DND-41 (cell line): ENCODE results near the gene GSTM3.

Experiments used
- ATAC-seq: fragments of 200-7000 bp; cut with Tn5 transposase; 3 replicates; pipeline ENCODE4 v1.9.1; 2021; ENCODE audit warnings: low read depth; ENCODE audit not compliant: insufficient read depth
- DNase-seq: peaks from one replicate; pipeline ENCODE4 v3.0.0-alpha.2; 2020
- H2AFZ ChIP-seq: 2 replicates; pipeline ENCODE4 v1.6.0; 2012; ENCODE audit warnings: low read depth, low read length
- H3K27ac ChIP-seq: 2 replicates; pipeline ENCODE4 v1.5.1; 2012; ENCODE audit warnings: low read length, inconsistent platforms
- H3K27me3 ChIP-seq: fragments of 200-600 bp; sonication (generic); 2 replicates; pipeline ENCODE4 v1.6.0; 2012; ENCODE audit warnings: low read length, mild to moderate bottlenecking, inconsistent platforms; ENCODE audit not compliant: insufficient read depth, poor library complexity
- H3K36me3 ChIP-seq: 2 replicates; pipeline ENCODE4 v1.5.1; 2012; ENCODE audit warnings: low read length, inconsistent platforms; ENCODE audit not compliant: insufficient read depth
- H3K4me1 ChIP-seq: 2 replicates; pipeline ENCODE4 v1.5.1; 2012; ENCODE audit warnings: mild to moderate bottlenecking, low read length; ENCODE audit not compliant: insufficient read depth
- H3K4me2 ChIP-seq: 2 replicates; pipeline ENCODE4 v1.6.0; 2012; ENCODE audit warnings: mild to moderate bottlenecking, moderate library complexity, low read length, inconsistent platforms; ENCODE audit not compliant: insufficient read depth
- H3K4me3 ChIP-seq, 2 experiments: fragments of 200-600 bp in 1 of 2; shearing (Covaris generic) in 1 of 2; 2 replicates each; pipeline ENCODE4 v1.5.1; 2012 to 2016; ENCODE audit warnings: inconsistent platforms in 2 of 2, low read length in 2 of 2, mild to moderate bottlenecking in 2 of 2, low read depth in 1 of 2, moderate library complexity in 1 of 2
- H3K79me2 ChIP-seq: 2 replicates; pipeline ENCODE4 v1.6.0; 2012; ENCODE audit warnings: low read length, inconsistent platforms; ENCODE audit not compliant: insufficient read depth
- H3K9ac ChIP-seq: 2 replicates; pipeline ENCODE4 v1.6.0; 2012; ENCODE audit warnings: low read depth, mild to moderate bottlenecking, inconsistent platforms, low read length, moderate library complexity
- H3K9me3 ChIP-seq: 2 replicates; pipeline ENCODE4 v1.5.1; 2012; ENCODE audit warnings: low read length, moderate library complexity, mild to moderate bottlenecking, inconsistent platforms; ENCODE audit not compliant: insufficient read depth, severe bottlenecking
- H4K20me1 ChIP-seq: 2 replicates; pipeline ENCODE4 v1.6.0; 2012; ENCODE audit warnings: low read length; ENCODE audit not compliant: insufficient read depth
- EZH2 ChIP-seq: IDR thresholded peaks from 3 replicates; pipeline ENCODE4 v1.6.1; 2012; ENCODE audit warnings: borderline replicate concordance, low read depth, mild to moderate bottlenecking, moderate library complexity, low read length, inconsistent platforms; ENCODE audit not compliant: severe bottlenecking
- TF ChIP-seq, protein P1 (sequence below): IDR thresholded peaks from 2 replicates; pipeline ENCODE4 v1.5.1; 2012; ENCODE audit warnings: borderline replicate concordance, low read length, moderate library complexity, mild to moderate bottlenecking; ENCODE audit not compliant: poor library complexity, severe bottlenecking; ENCODE audit errors: extremely low read depth

The GSTM3 gene

DNA sequence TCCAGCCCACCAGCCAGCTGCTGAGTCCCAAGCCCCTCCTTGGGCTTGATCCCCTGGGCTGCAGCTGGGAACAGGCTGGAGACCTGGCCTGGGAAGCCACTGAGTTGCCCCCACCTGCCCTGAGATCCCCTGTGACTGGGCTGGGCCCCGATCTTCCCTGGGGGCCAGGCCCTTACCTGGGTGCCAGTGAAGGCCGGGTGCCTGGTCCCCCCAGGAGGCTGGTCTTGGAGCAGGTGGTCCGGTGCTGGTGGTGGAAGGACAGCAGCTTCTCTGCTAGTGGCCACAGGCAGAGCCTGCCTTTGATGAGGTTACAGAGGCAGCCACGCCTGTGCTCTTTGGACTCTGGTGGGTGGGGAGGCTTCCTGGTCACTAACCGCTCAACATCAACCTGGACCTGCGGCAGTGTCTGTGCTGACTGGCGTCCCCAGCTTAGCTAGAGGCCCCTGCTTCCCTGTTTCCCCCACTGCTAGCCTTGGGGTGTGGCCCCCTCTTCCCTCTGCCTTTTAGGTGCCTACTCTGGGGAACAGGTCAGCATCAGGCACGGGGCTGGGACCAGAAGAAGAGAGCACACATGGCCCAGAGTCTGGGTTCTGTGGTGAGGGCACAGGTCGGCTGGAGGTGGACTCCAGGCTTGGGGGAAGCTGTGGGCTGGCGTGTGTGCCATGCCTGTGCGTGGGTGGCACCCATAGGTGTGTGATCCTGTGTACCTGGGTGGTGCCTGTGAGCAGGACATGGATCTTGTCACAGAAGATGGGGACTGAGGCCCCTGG, 23.0 kb upstream of the GSTM3 start, which contains the start of gene EPS8L3:
TSS of gene EPS8L3 (minus strand) at position 278 of the 770 bp plus-strand sequence. CDS start 2,174 bp downstream, outside the sequence.
- no peak for ATAC-seq
- Histone ChIP-seq H3K79me2 (no peaks in the 10 kb centered on the region), H3K27me3 (peaks cover 3% of the 10 kb centered on the region), H3K9me3 (no peaks in the 10 kb centered on the region), H3K36me3 (no peaks in the 10 kb centered on the region), H3K27ac (no peak within 1 kb of the TSS), H4K20me1 (no peaks in the 10 kb centered on the region), H2AFZ (no peak within 1 kb of the TSS), H3K4me3 (no peak within 1 kb of the TSS), H3K9ac (no peak within 1 kb of the TSS), H3K4me2 (no peak within 1 kb of the TSS), H3K4me1 (no peaks in the 10 kb centered on the region)
- TF ChIP-seq, protein P1, sequence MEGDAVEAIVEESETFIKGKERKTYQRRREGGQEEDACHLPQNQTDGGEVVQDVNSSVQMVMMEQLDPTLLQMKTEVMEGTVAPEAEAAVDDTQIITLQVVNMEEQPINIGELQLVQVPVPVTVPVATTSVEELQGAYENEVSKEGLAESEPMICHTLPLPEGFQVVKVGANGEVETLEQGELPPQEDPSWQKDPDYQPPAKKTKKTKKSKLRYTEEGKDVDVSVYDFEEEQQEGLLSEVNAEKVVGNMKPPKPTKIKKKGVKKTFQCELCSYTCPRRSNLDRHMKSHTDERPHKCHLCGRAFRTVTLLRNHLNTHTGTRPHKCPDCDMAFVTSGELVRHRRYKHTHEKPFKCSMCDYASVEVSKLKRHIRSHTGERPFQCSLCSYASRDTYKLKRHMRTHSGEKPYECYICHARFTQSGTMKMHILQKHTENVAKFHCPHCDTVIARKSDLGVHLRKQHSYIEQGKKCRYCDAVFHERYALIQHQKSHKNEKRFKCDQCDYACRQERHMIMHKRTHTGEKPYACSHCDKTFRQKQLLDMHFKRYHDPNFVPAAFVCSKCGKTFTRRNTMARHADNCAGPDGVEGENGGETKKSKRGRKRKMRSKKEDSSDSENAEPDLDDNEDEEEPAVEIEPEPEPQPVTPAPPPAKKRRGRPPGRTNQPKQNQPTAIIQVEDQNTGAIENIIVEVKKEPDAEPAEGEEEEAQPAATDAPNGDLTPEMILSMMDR, result no peak
- no peak for TF ChIP-seq EZH2
- no peak for DNase-seq

DNA sequence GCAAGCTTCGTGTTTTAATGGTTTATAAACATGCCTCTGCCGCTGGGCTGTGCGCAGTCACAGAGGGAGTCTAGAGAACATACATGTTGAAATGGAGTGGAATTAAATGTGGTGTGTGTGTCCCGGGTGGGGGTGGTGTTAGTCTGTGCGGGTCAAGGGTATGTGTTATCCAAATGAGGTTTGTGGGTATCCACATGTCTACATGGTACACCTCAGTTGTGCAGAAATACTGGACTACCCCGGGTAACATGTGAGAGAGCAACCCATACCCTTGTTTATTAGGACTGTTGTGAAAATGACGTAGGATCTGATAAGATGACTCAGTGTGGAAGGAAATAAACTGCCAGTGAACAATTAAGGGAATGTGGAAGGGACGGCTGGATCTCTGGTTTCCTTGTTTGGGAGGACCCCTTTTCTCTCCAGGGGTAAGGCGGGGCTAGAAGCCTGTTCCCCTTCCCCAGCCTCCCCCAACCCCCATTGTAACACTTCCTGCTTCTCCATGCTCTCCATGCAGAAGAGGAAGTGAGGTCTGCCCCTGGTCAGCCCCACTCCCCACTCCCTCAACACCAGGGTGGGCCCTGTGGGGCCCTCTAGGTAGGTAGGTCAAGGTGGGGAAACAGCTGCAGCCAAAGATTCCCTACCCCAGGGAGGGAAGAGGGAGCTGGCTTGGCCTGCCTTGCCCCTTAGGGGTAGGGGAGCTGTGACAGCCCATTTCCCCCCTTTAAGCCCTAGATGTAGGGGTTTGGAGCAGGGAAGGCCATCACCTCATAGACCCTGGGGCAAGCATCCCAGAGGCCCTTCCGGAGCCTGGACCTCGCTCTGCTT, 22.2 kb upstream of the GSTM3 start:
- no peak overlapping the region for H3K4me3 ChIP-seq
- no peaks in the 10 kb centered on the region for H3K9me3 ChIP-seq
- TF ChIP-seq, protein P1, result no peak
- TF ChIP-seq EZH2, result no peak
- H3K79me2 ChIP-seq, result no peaks in the 10 kb centered on the region
- DNase-seq (no peak), ATAC-seq (no peak)
- H4K20me1 ChIP-seq, result no peaks in the 10 kb centered on the region
- no peak overlapping the region for H3K9ac ChIP-seq
- no peak overlapping the region for H2AFZ ChIP-seq
- H3K36me3 ChIP-seq, result no peaks in the 10 kb centered on the region
- H3K27me3 ChIP-seq, result peaks cover 3% of the 10 kb centered on the region
- no peak overlapping the region for H3K4me2 ChIP-seq
- H3K27ac ChIP-seq, result no peak overlapping the region
- no peaks in the 10 kb centered on the region for H3K4me1 ChIP-seq

DNA sequence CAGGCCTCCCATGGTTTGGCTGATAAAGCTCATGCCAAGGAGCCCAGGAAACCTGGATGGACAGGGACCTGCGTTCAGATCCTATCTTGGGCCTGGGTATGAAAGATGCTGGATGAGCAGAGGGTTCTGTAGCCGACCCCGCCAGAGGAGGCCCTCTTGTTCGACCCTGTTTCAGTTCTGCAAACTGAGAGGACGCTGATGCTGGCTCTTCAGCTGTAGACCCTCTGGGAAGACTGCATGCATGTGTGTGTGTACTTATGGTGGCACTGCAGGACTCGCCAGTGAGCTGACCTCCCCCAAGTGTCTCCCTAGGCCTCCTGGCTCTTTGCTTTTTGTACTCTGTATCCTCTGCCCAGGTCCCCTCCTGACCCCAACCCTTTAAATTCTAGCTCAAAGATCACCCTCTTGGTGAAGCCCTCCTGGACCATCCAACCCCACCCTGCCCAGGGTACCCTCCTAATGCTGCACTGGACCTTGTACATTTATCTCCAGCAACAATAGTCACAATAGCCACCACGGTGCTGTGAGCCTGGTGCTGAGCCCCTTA, 21.3 kb upstream of the GSTM3 start:
- H3K9ac ChIP-seq, result no peak overlapping the region
- DNase-seq (no peak), ATAC-seq (no peak)
- H3K36me3 ChIP-seq, result no peaks in the 10 kb centered on the region
- no peaks in the 10 kb centered on the region for H4K20me1 ChIP-seq
- no peak overlapping the region for H3K27ac ChIP-seq
- no peaks in the 10 kb centered on the region for H3K79me2 ChIP-seq
- peaks cover 3% of the 10 kb centered on the region for H3K27me3 ChIP-seq
- no peaks in the 10 kb centered on the region for H3K9me3 ChIP-seq
- no peak for TF ChIP-seq EZH2
- TF ChIP-seq, protein P1, result no peak
- no peak overlapping the region for H3K4me3 ChIP-seq
- H2AFZ ChIP-seq, result no peak overlapping the region
- no peaks in the 10 kb centered on the region for H3K4me1 ChIP-seq
- H3K4me2 ChIP-seq, result no peak overlapping the region
